Activated CD8-positive, alpha-beta memory T cell treated with anti-CD3 and anti-CD28 coated beads, Interleukin-2, amount 10 ng/mL, durations not matched to agents 7 days and 5 days (primary cell): ENCODE data around the gene DDX43. TPM values are rescaled to one million over a fixed set of nuclear protein-coding genes. Genes with fewer than 3 reads are reported as not detected.

ENCODE experiments used
- ATAC-seq: fragments of 150-1000 bp; cut with Tn5 transposase; one replicate; pipeline ENCODE4 v1.10.0; 2021; ENCODE audit warnings: moderate library complexity
- CTCF ChIA-PET: fragments of 350-600 bp; sonication (Branson Sonifier 250); formaldehyde crosslinking; loops from one replicate; lab custom pipeline; 2021; ENCODE audit warnings: antibody characterized with exemption; lab: Charles Lee
- DNase-seq: peaks from one replicate; pipeline ENCODE4 v3.0.0-alpha.2; 2020
- H3K27ac Mint-ChIP-seq: one replicate; pipeline ENCODE4 v1.8.0; 2021; ENCODE audit warnings: mild to moderate bottlenecking, mixed read lengths
- H3K27me3 Mint-ChIP-seq: one replicate; pipeline ENCODE4 v1.8.0; 2021; ENCODE audit warnings: mixed read lengths
- H3K36me3 Mint-ChIP-seq: one replicate; pipeline ENCODE4 v1.8.0; 2021; ENCODE audit warnings: mild to moderate bottlenecking, mixed read lengths
- H3K4me1 Mint-ChIP-seq: one replicate; pipeline ENCODE4 v1.8.0; 2021; ENCODE audit warnings: mixed read lengths
- H3K4me3 Mint-ChIP-seq: one replicate; pipeline ENCODE4 v1.8.0; 2021; ENCODE audit warnings: mild to moderate bottlenecking, moderate library complexity, mixed read lengths
- H3K9me3 Mint-ChIP-seq: one replicate; pipeline ENCODE4 v1.8.0; 2022; ENCODE audit warnings: low read depth, mixed read lengths
- total RNA-seq, 2 experiments: library from RNA; stranded (reverse); gene quantifications; one replicate each; pipeline ENCODE4 v1.2.3, GENCODE V29; 2021

Gene DDX43
- total RNA-seq: 1 to 10 TPM in 1 of 2 experiments, under 1 TPM in 1; 0.77 to 1.3 TPM

DNA sequence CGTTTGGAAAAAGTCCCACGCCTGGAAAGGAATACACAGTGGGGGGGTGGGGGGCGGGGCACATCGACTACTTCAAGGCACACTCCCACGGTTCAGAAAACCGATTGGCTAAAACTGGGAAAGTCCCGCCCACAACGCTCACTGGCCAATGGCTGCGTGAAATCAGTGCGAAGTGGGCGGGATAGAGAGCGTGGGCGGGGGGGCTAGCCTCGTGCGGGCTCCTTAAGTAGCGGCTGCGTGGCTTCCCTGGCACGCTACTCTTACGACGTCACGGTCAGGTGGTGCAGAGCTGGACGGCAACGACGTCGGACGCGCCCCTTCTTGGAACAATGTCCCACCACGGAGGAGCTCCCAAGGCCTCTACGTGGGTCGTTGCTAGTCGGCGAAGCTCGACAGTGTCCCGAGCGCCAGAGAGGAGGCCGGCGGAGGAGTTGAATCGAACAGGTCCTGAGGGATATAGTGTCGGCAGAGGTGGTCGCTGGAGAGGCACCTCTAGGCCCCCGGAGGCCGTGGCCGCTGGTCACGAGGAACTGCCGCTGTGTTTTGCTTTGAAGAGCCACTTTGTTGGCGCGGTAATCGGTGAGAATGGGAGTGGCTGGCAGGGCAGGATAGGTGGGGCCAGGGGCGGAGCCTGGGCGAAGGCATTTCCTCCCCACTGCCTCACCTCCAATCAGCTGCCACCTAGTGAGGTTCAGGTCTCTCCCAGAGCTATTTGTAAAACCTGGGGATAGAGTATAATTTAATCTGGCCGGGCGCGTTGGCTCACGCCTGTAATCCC is at the start of gene DDX43:
TSS of gene DDX43 (plus strand) at position 252 of the 778 bp plus-strand sequence. CDS start at position 330, 78 bp downstream.
- ATAC-seq (peak; percentile 83), DNase-seq (peak; percentile 77)
- H3K9me3 Mint-ChIP-seq: no peaks in the 10 kb centered on the region
- peak within 1 kb of the TSS; percentile 78 for H3K4me3 Mint-ChIP-seq
- peak within 1 kb of the TSS; percentile 93 for H3K27ac Mint-ChIP-seq
- peaks cover 5% of the 10 kb centered on the region for H3K36me3 Mint-ChIP-seq
- H3K27me3 Mint-ChIP-seq: no peaks in the 10 kb centered on the region
- CTCF ChIA-PET: interaction anchor here (0.5 kb wide), 1 partner anchor 18 kb away, joined by 4 read pairs; no protein-coding TSS in a partner anchor
- peaks cover 22% of the 10 kb centered on the region for H3K4me1 Mint-ChIP-seq

DNA sequence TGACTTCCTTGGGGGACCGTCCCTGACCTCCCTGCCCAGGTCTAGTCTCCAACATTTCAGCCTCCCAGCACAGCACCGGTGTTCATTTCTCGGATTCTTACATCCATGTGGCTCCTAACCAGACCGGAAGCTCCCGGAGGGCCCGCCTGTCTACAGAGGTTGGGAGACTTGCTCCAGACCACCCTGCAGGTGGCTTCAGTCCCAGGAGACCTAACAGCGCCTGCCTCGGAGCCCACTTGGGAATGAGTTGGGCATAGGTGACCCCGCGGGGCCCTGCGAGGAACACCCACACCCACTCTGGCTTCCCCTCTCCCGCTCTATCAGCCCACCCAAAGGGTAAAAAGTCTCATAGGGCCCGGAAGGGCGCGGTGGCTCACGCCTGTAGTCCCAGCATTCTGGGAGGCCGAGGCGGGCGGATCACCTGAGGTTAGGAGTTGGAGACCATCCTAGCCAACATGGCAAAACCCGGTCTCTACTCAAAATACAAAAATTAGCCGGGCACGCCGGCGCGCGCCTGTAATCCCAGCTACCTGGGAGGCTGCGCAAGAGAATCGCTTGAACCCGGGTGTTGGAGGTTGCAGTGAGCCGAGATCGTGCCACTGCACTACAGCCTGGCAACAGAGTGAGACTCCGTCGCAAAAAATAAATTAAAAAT is 46.0 kb upstream of the DDX43 start:
- Mint-ChIP-seq H3K36me3 (no peaks in the 10 kb centered on the region), H3K9me3 (no peaks in the 10 kb centered on the region), H3K4me1 (no peaks in the 10 kb centered on the region), H3K27ac (no peak overlapping the region), H3K27me3 (peaks cover 49% of the 10 kb centered on the region), H3K4me3 (no peak overlapping the region)
- CTCF ChIA-PET: no interaction called here
- DNase-seq (no peak), ATAC-seq (no peak)

DNA sequence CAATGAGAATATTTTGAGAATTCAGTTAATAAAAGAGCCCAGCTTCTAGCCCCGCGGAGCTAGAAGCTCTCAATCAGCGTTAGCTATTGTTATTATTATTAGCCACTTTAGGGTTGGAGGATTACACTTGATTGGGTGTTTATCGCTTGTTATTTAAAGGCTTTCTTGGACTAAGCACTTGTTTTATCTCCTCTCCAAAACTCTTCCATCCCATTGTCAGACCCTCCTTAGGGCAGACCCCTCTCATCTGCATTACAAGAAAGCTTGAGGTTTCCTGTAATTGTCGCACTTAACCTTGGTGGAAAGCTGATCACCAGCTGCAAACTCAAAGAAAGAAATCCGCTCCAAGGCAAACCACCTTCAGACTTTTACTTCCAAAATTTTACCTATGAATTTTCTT is 45.3 kb upstream of the DDX43 start:
- Mint-ChIP-seq H3K27me3 (peaks cover 49% of the 10 kb centered on the region), H3K4me3 (no peak overlapping the region), H3K4me1 (no peaks in the 10 kb centered on the region), H3K36me3 (no peaks in the 10 kb centered on the region), H3K27ac (no peak overlapping the region), H3K9me3 (no peaks in the 10 kb centered on the region)
- DNase-seq (no peak), ATAC-seq (no peak)
- CTCF ChIA-PET: no interaction called here

- Mint-ChIP-seq H3K27ac (no peak within 1 kb of the TSS), H3K4me3 (no peak within 1 kb of the TSS), H3K4me1 (no peaks in the 10 kb centered on the region), H3K27me3 (peaks cover 38% of the 10 kb centered on the region), H3K36me3 (no peaks in the 10 kb centered on the region), H3K9me3 (no peaks in the 10 kb centered on the region)
- no peak for ATAC-seq
- CTCF ChIA-PET: no interaction called here
- no peak for DNase-seq
Measured at GRCh38 chr6:73353636-73354593, 40.7 kb upstream of the DDX43 start, which contains the start of gene DPPA5. Gene DPPA5, minus strand, starts transcription at chr6:73354276. Its CDS starts 51 bp downstream, at chr6:73354225.

DNA sequence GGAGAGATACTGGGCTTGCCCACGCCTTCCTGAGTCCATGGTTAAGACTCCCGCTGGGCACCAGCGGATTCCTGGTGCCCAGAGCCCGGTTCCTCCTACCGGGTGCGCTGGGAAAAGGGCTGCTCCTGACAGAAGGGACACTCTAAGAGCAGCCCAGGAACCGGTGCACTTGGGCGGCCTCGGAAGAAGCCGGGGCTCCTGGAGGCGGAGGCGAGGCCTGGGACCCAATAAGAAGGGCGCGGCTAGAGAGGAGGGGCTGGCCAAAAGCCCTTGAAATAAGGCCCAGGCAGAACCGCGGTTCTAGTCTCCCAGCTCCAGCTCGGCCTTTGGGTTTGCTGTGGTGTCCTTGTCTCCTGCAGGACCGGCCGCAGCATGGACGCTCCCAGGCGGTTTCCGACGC is 32.3 kb upstream of the DDX43 start, which contains the start of gene KHDC3L:
TSS of gene KHDC3L (plus strand) at position 301 of the 400 bp plus-strand sequence. CDS start at position 373, 72 bp downstream.
- no peak for ATAC-seq
- Mint-ChIP-seq H3K36me3 (no peaks in the 10 kb centered on the region), H3K4me3 (no peak within 1 kb of the TSS), H3K9me3 (no peaks in the 10 kb centered on the region), H3K27ac (no peak within 1 kb of the TSS), H3K27me3 (peaks cover 2% of the 10 kb centered on the region), H3K4me1 (no peaks in the 10 kb centered on the region)
- DNase-seq: no peak
- CTCF ChIA-PET: no interaction called here

GRCh38 chr6:73362869-73363536 is 31.6 kb upstream of the DDX43 start:
- Mint-ChIP-seq H3K9me3 (no peaks in the 10 kb centered on the region), H3K4me3 (no peak overlapping the region), H3K27me3 (peaks cover 2% of the 10 kb centered on the region), H3K36me3 (no peaks in the 10 kb centered on the region), H3K4me1 (no peaks in the 10 kb centered on the region), H3K27ac (no peak overlapping the region)
- CTCF ChIA-PET: no interaction called here
- ATAC-seq: no peak
- no peak for DNase-seq

GRCh38 chr6:73363537-73363875 is 31.1 kb upstream of the DDX43 start:
- no peaks in the 10 kb centered on the region for H3K9me3 Mint-ChIP-seq
- no peak overlapping the region for H3K27ac Mint-ChIP-seq
- CTCF ChIA-PET: no interaction called here
- DNase-seq (no peak), ATAC-seq (no peak)
- H3K27me3 Mint-ChIP-seq: peaks cover 2% of the 10 kb centered on the region
- no peak overlapping the region for H3K4me3 Mint-ChIP-seq
- no peaks in the 10 kb centered on the region for H3K36me3 Mint-ChIP-seq
- no peaks in the 10 kb centered on the region for H3K4me1 Mint-ChIP-seq

GRCh38 chr6:73364121-73364520 is 30.5 kb upstream of the DDX43 start:
- H3K9me3 Mint-ChIP-seq: no peaks in the 10 kb centered on the region
- ATAC-seq: no peak

DNA sequence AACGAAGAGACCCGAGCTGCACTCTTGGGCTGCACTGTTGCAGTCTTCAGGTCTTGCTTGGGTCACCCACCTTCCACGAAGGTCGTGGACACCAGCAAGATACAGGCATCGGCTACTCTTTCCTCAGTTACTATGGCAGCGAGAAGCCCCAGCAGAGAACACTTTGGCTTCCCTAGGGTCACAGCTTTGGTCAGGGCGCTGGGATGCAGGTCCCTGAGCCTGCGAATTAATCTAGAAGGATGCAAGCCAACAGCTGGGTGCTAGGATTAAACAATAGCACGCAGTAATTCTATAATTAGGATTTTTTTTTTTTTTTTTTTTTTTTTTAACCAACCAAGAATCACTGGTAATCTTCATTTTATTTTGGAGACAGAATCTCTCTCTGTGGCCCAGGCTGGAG is 30.1 kb upstream of the DDX43 start:
- CTCF ChIA-PET: no interaction called here

More at GRCh38 chr6:73364121-73364520, 30.5 kb upstream of the DDX43 start:
- no peak overlapping the region for H3K4me3 Mint-ChIP-seq
- DNase-seq: no peak
- no peaks in the 10 kb centered on the region for H3K36me3 Mint-ChIP-seq
- CTCF ChIA-PET: no interaction called here
- no peaks in the 10 kb centered on the region for H3K27me3 Mint-ChIP-seq
- no peaks in the 10 kb centered on the region for H3K4me1 Mint-ChIP-seq
- H3K27ac Mint-ChIP-seq: no peak overlapping the region

DNA sequence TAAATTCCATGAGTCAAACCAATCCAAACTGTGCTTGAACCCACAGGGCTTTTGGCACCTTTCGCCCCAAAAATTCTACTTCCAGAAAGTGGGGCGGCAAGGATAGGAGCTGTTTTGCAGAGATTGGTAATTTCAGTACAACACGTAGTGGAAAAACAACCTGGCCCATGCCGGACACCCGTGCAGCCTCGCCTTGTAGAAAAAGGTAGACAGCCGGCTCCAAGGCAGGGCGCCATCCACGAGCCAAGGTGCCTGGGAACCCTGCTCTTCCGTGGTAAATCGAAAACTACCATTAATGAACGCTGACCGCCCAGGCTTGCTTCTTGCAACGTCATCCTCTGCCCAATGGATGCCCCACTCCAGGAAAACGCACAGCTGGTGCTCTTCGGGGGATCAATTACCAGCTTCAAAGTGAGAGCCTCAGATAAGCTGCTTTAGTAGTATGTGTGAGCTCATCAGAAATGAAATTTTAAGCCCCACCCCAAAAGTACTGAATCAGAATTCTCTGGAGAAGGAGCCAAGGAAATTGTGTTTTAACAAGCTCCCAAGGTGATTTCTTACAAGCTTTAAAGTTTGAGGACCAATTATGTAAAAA is 26.8 kb upstream of the DDX43 start:
- CTCF ChIA-PET: interaction anchor here (0.7 kb wide), 1 partner anchor 37 kb away, joined by 3 read pairs; no protein-coding TSS in a partner anchor
- H3K27ac Mint-ChIP-seq: no peak overlapping the region
- ATAC-seq: no peak
- no peaks in the 10 kb centered on the region for H3K4me1 Mint-ChIP-seq
- H3K9me3 Mint-ChIP-seq: no peaks in the 10 kb centered on the region
- DNase-seq: no peak
- H3K4me3 Mint-ChIP-seq: no peak overlapping the region
- H3K36me3 Mint-ChIP-seq: no peaks in the 10 kb centered on the region
- no peaks in the 10 kb centered on the region for H3K27me3 Mint-ChIP-seq

More for the DNA sequence above, 30.1 kb upstream of the DDX43 start:
- no peaks in the 10 kb centered on the region for H3K9me3 Mint-ChIP-seq
- no peak overlapping the region for H3K4me3 Mint-ChIP-seq
- H3K27ac Mint-ChIP-seq: no peak overlapping the region
- no peak for DNase-seq
- no peaks in the 10 kb centered on the region for H3K4me1 Mint-ChIP-seq
- no peak for ATAC-seq
- H3K36me3 Mint-ChIP-seq: no peaks in the 10 kb centered on the region
- H3K27me3 Mint-ChIP-seq: no peaks in the 10 kb centered on the region

- Mint-ChIP-seq H3K36me3 (no peaks in the 10 kb centered on the region), H3K27me3 (no peaks in the 10 kb centered on the region), H3K9me3 (no peaks in the 10 kb centered on the region), H3K4me3 (no peak overlapping the region), H3K27ac (no peak overlapping the region), H3K4me1 (no peaks in the 10 kb centered on the region)
- ATAC-seq: no peak
- CTCF ChIA-PET: interaction anchor here (0.7 kb wide), 1 partner anchor 38 kb away, joined by 3 read pairs; no protein-coding TSS in a partner anchor
- no peak for DNase-seq
Measured at GRCh38 chr6:73368675-73369074, 26.0 kb upstream of the DDX43 start.

DNA sequence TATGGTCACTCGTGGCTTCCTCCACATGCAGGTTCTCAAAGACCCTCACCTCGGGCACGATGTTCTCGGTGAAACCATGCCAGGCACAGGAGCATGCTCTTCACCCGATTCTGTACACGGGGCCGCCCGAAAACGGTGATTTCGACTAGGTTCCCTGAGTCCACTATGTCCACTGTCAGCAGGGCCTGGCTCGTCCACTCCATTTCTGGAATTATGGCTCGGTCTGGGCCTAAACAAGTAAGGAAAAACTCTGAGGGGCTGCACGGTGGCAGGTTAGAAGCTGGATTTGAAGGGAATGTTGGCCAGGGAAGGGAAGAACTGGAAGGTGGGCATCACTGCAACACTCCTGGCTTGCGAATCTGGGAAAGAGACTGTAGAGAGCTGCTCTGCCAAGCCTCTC is 25.5 kb upstream of the DDX43 start:
- Mint-ChIP-seq H3K9me3 (no peaks in the 10 kb centered on the region), H3K27me3 (no peaks in the 10 kb centered on the region), H3K4me1 (no peaks in the 10 kb centered on the region), H3K36me3 (no peaks in the 10 kb centered on the region), H3K27ac (no peak overlapping the region), H3K4me3 (no peak overlapping the region)
- no peak for DNase-seq
- no peak for ATAC-seq
- CTCF ChIA-PET: no interaction called here
